Measurements from ENCODE around the gene PARP15. TPM values are rescaled to one million over a fixed set of nuclear protein-coding genes. Genes with fewer than 3 reads are reported as not detected.

The PARP15 gene
- total RNA-seq, 1 experiment from 2014 or later = 0.12 TPM

- Histone ChIP-seq H3K9ac (ENCODE audit: low read length) (no peak overlapping the region), H2AFZ (ENCODE audit: low read depth, low read length, poor library complexity, severe bottlenecking) (no peak overlapping the region), H3K27me3 (ENCODE audit: insufficient read depth, low read length) (no peaks in the 10 kb centered on the region), H3K27ac (ENCODE audit: low read depth, low read length) (no peak overlapping the region), H4K20me1 (ENCODE audit: insufficient read depth) (no peaks in the 10 kb centered on the region), H3K4me1 (ENCODE audit: control insufficient read depth in 1 of 2, insufficient read depth in 2 of 2, low read length in 2 of 2) (no peaks in the 10 kb centered on the region), H3K4me2 (ENCODE audit: low read length) (no peak overlapping the region), H3K4me3 (replicated peaks in 1 of 2; ENCODE audit: low read depth in 1 of 2, low read length in 2 of 2) (no peak overlapping the region), H3K79me2 (ENCODE audit: insufficient read depth, low read length) (no peaks in the 10 kb centered on the region), H3K9me3 (ENCODE audit: control insufficient read depth in 1 of 2, insufficient read depth in 1 of 2, low read depth in 1 of 2, low read length in 2 of 2) (no peaks in the 10 kb centered on the region), H3K9me2 (ENCODE audit: insufficient read depth) (no peaks in the 10 kb centered on the region), H3K36me3 (ENCODE audit: control insufficient read depth in 1 of 2, insufficient read depth in 2 of 2, low read length in 2 of 2) (no peaks in the 10 kb centered on the region)
- ATAC-seq (no peak), DNase-seq (ENCODE audit: low read depth, low spot score) (no peak)
- ChIA-PET CTCF (no interaction called here), RAD21 (ENCODE audit: low non-redundant PET in 1 of 2, low total read pairs in 2 of 2, uncharacterized antibody in 2 of 2, unreplicated experiment in 2 of 2) (no interaction called here), POLR2A (interaction anchor here (0.7 kb wide), 1 partner anchor 76 kb away, joined by 3 read pairs; no protein-coding TSS in a partner anchor)
- TF ChIP-seq FOSL1 (IDR thresholded peaks at IDR 0.05; ENCODE audit: low read depth) (no peak), POLR2A (IDR thresholded peaks at IDR 0.05; ENCODE audit: borderline replicate concordance, extremely low read depth, insufficient read depth, insufficient read length) (no peak), CEBPB (IDR thresholded peaks at IDR 0.05; ENCODE audit: low read depth) (no peak), CTCF (IDR thresholded peaks at IDR 0.05 in 2 of 3, conservative IDR thresholded peaks at IDR 0.05 in 1 of 3; ENCODE audit: borderline replicate concordance in 1 of 3, insufficient read depth in 1 of 3, low read depth in 2 of 3, low read length in 2 of 3) (no peak), YY1 (IDR thresholded peaks at IDR 0.05; ENCODE audit: extremely low read depth, insufficient replicate concordance, low read depth, low read length) (no peak), POLR2AphosphoS5 (IDR thresholded peaks at IDR 0.05; ENCODE audit: low read depth, low read length) (no peak), SRF (IDR thresholded peaks at IDR 0.05; ENCODE audit: low read depth) (no peak), REST (IDR thresholded peaks at IDR 0.05; ENCODE audit: low read depth) (no peak), SP1 (IDR thresholded peaks at IDR 0.05; ENCODE audit: low read depth) (no peak), RAD21 (IDR thresholded peaks at IDR 0.05; ENCODE audit: low read depth) (no peak), ZFX (IDR thresholded peaks at IDR 0.05) (no peak)
- no TSS peak for BruUV-seq (replicated peaks)
- intact Hi-C loops (cut with micrococcal nuclease) = no loop called here
Measured at GRCh38 chr3:122594025-122594424, 16.6 kb downstream of the PARP15 start.
